ENCODE results near the gene MTCL3.

MTCL3 gene

DNA sequence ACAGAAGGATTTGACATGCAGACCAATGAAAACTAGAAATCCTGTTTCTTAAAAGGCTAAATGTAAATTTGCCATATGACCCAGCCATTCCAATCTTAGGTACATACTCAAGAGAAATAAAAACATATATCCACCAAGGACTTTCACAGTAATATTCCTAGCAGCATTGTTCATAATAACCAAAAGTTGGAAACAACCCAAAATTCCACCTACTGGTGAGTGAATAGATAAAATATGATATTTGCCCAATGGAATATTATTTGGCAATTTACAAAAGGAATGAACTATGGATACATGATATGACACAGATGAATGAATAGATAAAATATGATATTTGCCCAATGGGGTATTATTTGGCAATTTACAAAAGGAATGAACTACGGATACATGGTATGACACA lies 22.7 kb downstream of the MTCL3 start (continued):
- TF ChIP-seq ZNF549 (CRISPR knock-in tag; IDR thresholded peaks at IDR 0.05) (no peak), TRIM24 (CRISPR knock-in tag; IDR thresholded peaks at IDR 0.05) (no peak)

DNA sequence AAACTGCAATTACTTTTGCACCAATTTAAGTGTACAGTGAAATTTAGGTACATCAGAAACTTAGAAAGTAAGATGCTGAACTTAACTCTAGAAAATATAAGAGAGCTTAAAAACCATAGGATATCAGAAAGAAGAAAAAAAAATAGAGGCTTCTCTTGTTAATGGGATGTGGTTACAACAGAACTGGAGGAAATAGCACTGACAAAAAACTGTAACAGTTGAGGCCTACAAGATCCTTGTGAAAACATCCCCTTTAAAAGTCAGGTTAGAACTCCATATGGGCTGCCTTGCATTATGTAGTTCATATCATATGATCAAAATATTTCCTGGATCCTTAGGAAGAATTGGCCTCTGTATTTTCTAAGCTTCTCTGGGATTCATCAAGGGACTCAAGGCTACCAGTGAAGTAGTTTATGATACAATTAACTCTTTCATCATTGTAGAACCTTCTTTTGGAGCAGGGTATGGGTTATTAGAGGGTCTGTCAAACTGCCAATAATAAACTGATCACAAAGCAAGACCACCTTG lies 24.8 kb downstream of the MTCL3 start:
- no peak for ATAC-seq
- intact Hi-C loops (cut with micrococcal nuclease; ENCODE audit: unreplicated experiment) = no loop called here
- Histone ChIP-seq H3K4me3 (replicated peaks in 1 of 3; ENCODE audit: insufficient read depth in 1 of 3, low read depth in 2 of 3, low read length in 3 of 3) (no peak overlapping the region), H2AFZ (ENCODE audit: low read length) (no peak overlapping the region), H3K9me3 (ENCODE audit: low read length) (no peaks in the 10 kb centered on the region), H3K79me2 (ENCODE audit: insufficient read depth, low read length) (no peaks in the 10 kb centered on the region), H4K20me1 (ENCODE audit: insufficient read depth, low read length) (no peaks in the 10 kb centered on the region), H3K4me1 (ENCODE audit: insufficient read depth, low read length) (no peaks in the 10 kb centered on the region), H3K36me3 (replicated peaks in 1 of 2; ENCODE audit: control insufficient read depth in 1 of 2, insufficient read depth in 2 of 2, low read length in 2 of 2) (no peaks in the 10 kb centered on the region), H3K9ac (ENCODE audit: insufficient read depth, low read depth, low read length) (no peak overlapping the region), H3K27me3 (ENCODE audit: control insufficient read depth in 1 of 2, insufficient read depth in 2 of 2, low read length in 2 of 2) (no peaks in the 10 kb centered on the region), H3K4me2 (ENCODE audit: low read depth, low read length) (no peak overlapping the region), H3K27ac (ENCODE audit: extremely low read length, insufficient read depth, low read length) (no peak overlapping the region)
- in situ Hi-C loops (cut with HindIII; ENCODE audit: extremely low pct_ligation_motif_present, low pct_unique_long_range_greater_than_20kb) = no loop called here
- ChIA-PET CTCF (ENCODE audit: low intra/inter-chr PET ratio, low total read pairs) (no interaction called here), POLR2A (no interaction called here)
- no TSS peak for BruUV-seq (replicated peaks)
- DNase-seq (ENCODE audit: low spot score) = no peak
- no peak for FAIRE-seq
- TF ChIP-seq, protein P1, sequence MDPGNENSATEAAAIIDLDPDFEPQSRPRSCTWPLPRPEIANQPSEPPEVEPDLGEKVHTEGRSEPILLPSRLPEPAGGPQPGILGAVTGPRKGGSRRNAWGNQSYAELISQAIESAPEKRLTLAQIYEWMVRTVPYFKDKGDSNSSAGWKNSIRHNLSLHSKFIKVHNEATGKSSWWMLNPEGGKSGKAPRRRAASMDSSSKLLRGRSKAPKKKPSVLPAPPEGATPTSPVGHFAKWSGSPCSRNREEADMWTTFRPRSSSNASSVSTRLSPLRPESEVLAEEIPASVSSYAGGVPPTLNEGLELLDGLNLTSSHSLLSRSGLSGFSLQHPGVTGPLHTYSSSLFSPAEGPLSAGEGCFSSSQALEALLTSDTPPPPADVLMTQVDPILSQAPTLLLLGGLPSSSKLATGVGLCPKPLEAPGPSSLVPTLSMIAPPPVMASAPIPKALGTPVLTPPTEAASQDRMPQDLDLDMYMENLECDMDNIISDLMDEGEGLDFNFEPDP (CRISPR knock-in tag; conservative IDR thresholded peaks at IDR 0.05) = no peak
- TF ChIP-seq ZNF780A (CRISPR knock-in tag; IDR thresholded peaks at IDR 0.05) (no peak), ZNF713 (CRISPR knock-in tag; IDR thresholded peaks at IDR 0.05) (no peak), HOXA3 (CRISPR knock-in tag; IDR thresholded peaks at IDR 0.05) (no peak), MAFK (conservative IDR thresholded peaks at IDR 0.05 in 1 of 2, IDR thresholded peaks at IDR 0.05 in 1 of 2; ENCODE audit: low read length in 2 of 2) (no peak), ZBTB21 (CRISPR knock-in tag; IDR thresholded peaks at IDR 0.05) (no peak), SIX4 (CRISPR knock-in tag; IDR thresholded peaks at IDR 0.05) (no peak), KLF16 (CRISPR knock-in tag; IDR thresholded peaks at IDR 0.05) (no peak), CBX2 (IDR thresholded peaks at IDR 0.05; ENCODE audit: low read depth, low read length) (no peak), CBX2 (CRISPR knock-in tag; IDR thresholded peaks at IDR 0.05; ENCODE audit: low read depth) (no peak), CCDC6 (CRISPR knock-in tag; IDR thresholded peaks at IDR 0.05) (no peak), ZNF773 (CRISPR knock-in tag; IDR thresholded peaks at IDR 0.05; ENCODE audit: borderline replicate concordance) (no peak), ZNF816 (CRISPR knock-in tag; IDR thresholded peaks at IDR 0.05; ENCODE audit: borderline replicate concordance) (no peak), ZNF382 (CRISPR knock-in tag; IDR thresholded peaks at IDR 0.05; ENCODE audit: borderline replicate concordance) (no peak), ZNF577 (CRISPR knock-in tag; IDR thresholded peaks at IDR 0.05; ENCODE audit: borderline replicate concordance, low read depth) (no peak)
- TF ChIP-seq, protein P2, sequence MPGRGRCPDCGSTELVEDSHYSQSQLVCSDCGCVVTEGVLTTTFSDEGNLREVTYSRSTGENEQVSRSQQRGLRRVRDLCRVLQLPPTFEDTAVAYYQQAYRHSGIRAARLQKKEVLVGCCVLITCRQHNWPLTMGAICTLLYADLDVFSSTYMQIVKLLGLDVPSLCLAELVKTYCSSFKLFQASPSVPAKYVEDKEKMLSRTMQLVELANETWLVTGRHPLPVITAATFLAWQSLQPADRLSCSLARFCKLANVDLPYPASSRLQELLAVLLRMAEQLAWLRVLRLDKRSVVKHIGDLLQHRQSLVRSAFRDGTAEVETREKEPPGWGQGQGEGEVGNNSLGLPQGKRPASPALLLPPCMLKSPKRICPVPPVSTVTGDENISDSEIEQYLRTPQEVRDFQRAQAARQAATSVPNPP (CRISPR knock-in tag; IDR thresholded peaks at IDR 0.05) = no peak
- TF ChIP-seq, protein P3, sequence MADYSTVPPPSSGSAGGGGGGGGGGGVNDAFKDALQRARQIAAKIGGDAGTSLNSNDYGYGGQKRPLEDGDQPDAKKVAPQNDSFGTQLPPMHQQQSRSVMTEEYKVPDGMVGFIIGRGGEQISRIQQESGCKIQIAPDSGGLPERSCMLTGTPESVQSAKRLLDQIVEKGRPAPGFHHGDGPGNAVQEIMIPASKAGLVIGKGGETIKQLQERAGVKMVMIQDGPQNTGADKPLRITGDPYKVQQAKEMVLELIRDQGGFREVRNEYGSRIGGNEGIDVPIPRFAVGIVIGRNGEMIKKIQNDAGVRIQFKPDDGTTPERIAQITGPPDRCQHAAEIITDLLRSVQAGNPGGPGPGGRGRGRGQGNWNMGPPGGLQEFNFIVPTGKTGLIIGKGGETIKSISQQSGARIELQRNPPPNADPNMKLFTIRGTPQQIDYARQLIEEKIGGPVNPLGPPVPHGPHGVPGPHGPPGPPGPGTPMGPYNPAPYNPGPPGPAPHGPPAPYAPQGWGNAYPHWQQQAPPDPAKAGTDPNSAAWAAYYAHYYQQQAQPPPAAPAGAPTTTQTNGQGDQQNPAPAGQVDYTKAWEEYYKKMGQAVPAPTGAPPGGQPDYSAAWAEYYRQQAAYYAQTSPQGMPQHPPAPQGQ (CRISPR knock-in tag; IDR thresholded peaks at IDR 0.05; ENCODE audit: borderline replicate concordance) = no peak

Measured in HepG2 (cell line).